ENCODE data around the gene CDKN1C.

- no peak for TF ChIP-seq TAF1 (IDR thresholded peaks at IDR 0.05; ENCODE audit: low read depth)
- no peak for TF ChIP-seq CREB1 (IDR thresholded peaks at IDR 0.05; ENCODE audit: low read depth)
- TF ChIP-seq REST (IDR thresholded peaks at IDR 0.05; ENCODE audit: low read depth): no peak
- no peak for TF ChIP-seq RAD21 (IDR thresholded peaks at IDR 0.05; ENCODE audit: low read depth)
- TF ChIP-seq NFIC (IDR thresholded peaks at IDR 0.05): no peak
- TF ChIP-seq EGR1 (IDR thresholded peaks at IDR 0.05): no peak
- no peak for TF ChIP-seq YY1 (IDR thresholded peaks at IDR 0.05; ENCODE audit: low read depth)
- no peak for TF ChIP-seq EP300 (IDR thresholded peaks at IDR 0.05; ENCODE audit: borderline replicate concordance)
- TF ChIP-seq CEBPB (IDR thresholded peaks at IDR 0.05): no peak
- TF ChIP-seq USF1 (IDR thresholded peaks at IDR 0.05): no peak
Measured at GRCh38 chr11:2921742-2922493, 36.3 kb upstream of the CDKN1C start.
